GM18909 (cell line): ENCODE measurements around the gene ZNF500.
"Not testable (repeated sequence)": the region's sequence is repeated elsewhere in the genome, so short reads cannot be mapped to it uniquely, and the experiment has no call there.

Source experiments
- ATAC-seq: cut with Tn5 transposase; IDR thresholded peaks from one replicate; pipeline ENCODE4 v1.9.1; 2021; ENCODE audit warnings: mild to moderate bottlenecking; ENCODE audit not compliant: unreplicated experiment, poor library complexity

ZNF500 gene

GRCh38 chr16:4796982-4797804 lies 30.2 kb upstream of the ZNF500 start:
- ATAC-seq: no peak

- ATAC-seq: no peak
Observed at GRCh38 chr16:4795828-4796572, 29.0 kb upstream of the ZNF500 start.

GRCh38 chr16:4795181-4795827 lies 28.3 kb upstream of the ZNF500 start, which contains the start of gene SMIM22:
Gene SMIM22, plus strand, starts transcription at chr16:4795369. Its CDS starts 366 bp downstream, at chr16:4795735.
- ATAC-seq: no peak

- ATAC-seq: no peak
Observed at GRCh38 chr16:4792951-4793513, 26.1 kb upstream of the ZNF500 start.

- no peak for ATAC-seq
Observed at GRCh38 chr16:4790871-4791270, 23.9 kb upstream of the ZNF500 start.

- ATAC-seq: no peak
Observed at GRCh38 chr16:4790261-4790660, 23.3 kb upstream of the ZNF500 start.

GRCh38 chr16:4788910-4789309 lies 21.9 kb upstream of the ZNF500 start:
- no peak for ATAC-seq

- ATAC-seq: no peak
Observed at GRCh38 chr16:4788489-4788889, 21.5 kb upstream of the ZNF500 start.

GRCh38 chr16:4787627-4788482 lies 20.9 kb upstream of the ZNF500 start, which contains the start of gene SEPTIN12:
Gene SEPTIN12, minus strand, starts transcription at chr16:4788345. Its CDS starts 700 bp downstream, at chr16:4787645.
- no peak for ATAC-seq

- no peak for ATAC-seq
Observed at GRCh38 chr16:4787068-4787467, 20.1 kb upstream of the ZNF500 start.

- ATAC-seq: no peak
Observed at GRCh38 chr16:4785758-4786433, 18.9 kb upstream of the ZNF500 start.

GRCh38 chr16:4784444-4784987 lies 17.6 kb upstream of the ZNF500 start:
- ATAC-seq: not testable (repeated sequence)

- no peak for ATAC-seq
Observed at GRCh38 chr16:4783951-4784336, 17.0 kb upstream of the ZNF500 start.

- ATAC-seq: no peak
Observed at GRCh38 chr16:4783251-4783950, 16.4 kb upstream of the ZNF500 start.

- ATAC-seq: no peak
Observed at GRCh38 chr16:4780235-4780634, 13.3 kb upstream of the ZNF500 start.

- no peak for ATAC-seq
Observed at GRCh38 chr16:4778050-4778392, 11.1 kb upstream of the ZNF500 start.

GRCh38 chr16:4777339-4778049 lies 10.5 kb upstream of the ZNF500 start:
- no peak for ATAC-seq
